ENCODE measurements around the gene MAGEA9.
"Not testable (repeated sequence)": the region's sequence is repeated elsewhere in the genome, so short reads cannot be mapped to it uniquely, and the experiment has no call there.

Gene MAGEA9

GRCh38 chrX:149807747-149808458 lies 26.2 kb downstream of the MAGEA9 start:
- no peak for DNase-seq

GRCh38 chrX:149818652-149819051 lies 36.9 kb downstream of the MAGEA9 start:
- no peak for DNase-seq

GRCh38 chrX:149819371-149819770 lies 37.6 kb downstream of the MAGEA9 start:
- DNase-seq, result no peak

DNA sequence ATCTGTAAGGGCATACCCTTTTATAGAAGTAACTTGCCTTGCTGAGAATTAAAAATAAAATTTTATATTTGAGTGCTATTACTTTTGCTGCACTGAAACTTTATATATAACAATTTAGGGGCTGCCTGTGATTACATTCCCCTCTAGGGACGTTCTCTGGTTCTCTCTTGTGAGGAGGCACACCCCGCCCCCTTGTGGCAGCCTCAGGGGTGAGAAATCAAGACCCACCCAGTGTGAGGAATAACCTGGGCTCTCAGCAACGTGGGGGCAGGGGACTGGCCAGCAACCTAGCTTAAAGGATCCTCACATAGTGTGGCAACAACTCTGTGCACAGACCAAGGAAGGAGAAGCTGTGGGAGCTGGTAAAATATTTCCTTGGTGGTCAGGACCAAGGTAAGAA lies 43.7 kb downstream of the MAGEA9 start:
- peak; percentile 58 for DNase-seq

- DNase-seq, result no peak
Observed at GRCh38 chrX:149827254-149827653, 45.5 kb downstream of the MAGEA9 start.

DNA sequence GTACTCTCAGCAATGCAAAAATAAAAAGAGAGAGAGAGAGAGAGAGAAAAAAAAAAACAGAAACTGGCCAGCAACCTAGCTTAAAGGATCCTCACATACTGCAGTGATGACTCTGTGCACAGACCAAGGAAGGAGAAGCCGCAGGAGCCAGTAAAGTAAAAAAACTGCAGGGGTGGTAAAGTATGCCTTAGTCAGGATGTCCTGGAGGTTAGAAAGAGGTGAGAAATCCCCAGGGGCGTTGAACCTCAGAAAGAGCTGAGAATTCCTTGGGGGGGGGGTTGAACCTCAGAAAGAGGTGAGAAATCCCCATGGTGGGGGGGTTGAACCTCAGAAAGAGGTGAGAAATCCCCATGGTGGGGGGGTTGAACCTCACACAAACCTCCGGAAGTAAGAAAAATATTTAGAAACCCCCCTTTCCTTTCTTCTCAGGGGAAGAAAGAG lies 48.0 kb downstream of the MAGEA9 start:
- peak; percentile 12 for DNase-seq

GRCh38 chrX:149830192-149830873 lies 48.6 kb downstream of the MAGEA9 start:
- DNase-seq, result peak; percentile 25

DNA sequence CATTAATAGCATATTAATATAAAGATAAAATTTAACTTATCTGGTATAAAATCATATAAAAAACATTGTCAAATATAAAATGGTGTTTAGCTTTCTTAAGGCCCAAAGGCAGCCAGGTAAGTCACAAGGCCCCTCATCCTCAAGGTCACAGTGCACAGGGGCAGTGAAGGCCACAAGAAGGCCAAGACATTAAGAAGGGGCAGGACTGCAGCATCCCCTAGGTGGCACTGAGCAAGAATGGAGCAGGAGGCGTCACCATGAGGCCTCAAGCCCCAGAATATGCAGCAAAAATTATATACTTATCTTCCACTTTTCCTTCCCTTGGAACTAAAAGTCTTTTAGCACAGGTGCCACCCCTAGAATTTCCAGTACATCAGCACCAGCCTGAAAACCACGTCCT lies 49.7 kb downstream of the MAGEA9 start:
- DNase-seq, result no peak

GRCh38 chrX:149836728-149837127 lies 55.0 kb downstream of the MAGEA9 start:
- not testable (repeated sequence) for DNase-seq

- no peak for DNase-seq
Observed at GRCh38 chrX:149837167-149837566, 55.4 kb downstream of the MAGEA9 start.
